ENCODE data around the gene ZNF358.

ZNF358 gene

DNA sequence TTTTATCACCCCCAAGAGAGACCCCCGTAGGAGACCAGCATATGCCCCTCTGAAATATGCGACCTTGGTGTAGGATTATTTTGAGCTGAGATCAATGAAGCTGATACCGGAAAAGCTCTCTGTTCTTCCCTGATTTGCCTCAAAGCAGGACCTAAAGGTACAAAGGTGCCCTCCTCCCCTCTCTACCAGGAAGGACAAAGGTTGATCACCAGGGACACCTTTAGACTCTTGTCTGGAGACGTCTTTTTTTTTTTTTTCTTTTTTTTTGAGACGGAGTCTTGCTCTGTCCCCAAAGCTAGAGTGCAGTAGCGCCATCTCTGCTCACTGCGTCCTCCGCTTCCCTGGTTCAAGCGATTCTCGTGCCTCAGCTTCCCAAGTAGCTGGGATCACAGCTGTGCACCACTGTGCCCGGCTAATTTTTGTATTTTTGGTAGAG, 26.3 kb upstream of the ZNF358 start:
- DNase-seq: no peak

DNA sequence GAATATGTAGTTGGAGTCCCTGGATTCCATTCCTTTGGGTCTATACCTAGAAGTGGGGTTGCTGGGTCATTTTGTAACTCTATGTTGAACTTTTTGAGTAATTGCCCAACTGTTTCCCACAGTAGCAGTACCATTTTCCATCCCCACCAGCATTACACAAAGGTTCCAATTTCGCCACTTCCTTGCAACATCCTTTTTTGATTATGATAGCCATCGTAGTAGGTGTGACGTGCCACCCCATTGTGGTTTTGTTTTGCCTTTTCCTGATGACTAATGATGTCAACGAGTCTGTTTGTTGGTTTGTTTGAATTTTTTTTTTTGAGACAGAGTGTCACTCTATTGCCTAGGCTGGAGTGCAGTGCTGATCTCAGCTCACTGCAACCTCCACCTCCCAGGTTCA, 23.8 kb upstream of the ZNF358 start:
- no peak for DNase-seq

DNA sequence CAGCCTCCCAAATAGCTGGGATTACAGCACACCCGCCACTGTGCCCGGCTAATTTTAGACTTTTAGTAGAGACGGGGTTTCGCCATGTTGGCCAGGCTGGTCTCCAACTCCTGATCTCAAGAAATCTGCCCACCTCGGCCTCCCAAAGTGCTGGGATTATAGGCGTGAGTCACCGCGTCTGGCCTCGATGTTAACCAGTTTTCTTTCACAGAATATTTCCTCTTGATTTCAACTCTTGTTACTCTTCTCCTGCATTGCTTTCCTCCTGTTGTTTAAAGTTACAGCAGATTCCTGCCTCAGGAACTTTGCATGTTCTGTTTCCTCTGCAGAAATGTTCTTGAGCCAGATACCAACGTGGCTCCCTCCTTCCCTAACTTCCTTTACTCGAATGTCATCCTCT, 23.3 kb upstream of the ZNF358 start:
- no peak for DNase-seq

DNA sequence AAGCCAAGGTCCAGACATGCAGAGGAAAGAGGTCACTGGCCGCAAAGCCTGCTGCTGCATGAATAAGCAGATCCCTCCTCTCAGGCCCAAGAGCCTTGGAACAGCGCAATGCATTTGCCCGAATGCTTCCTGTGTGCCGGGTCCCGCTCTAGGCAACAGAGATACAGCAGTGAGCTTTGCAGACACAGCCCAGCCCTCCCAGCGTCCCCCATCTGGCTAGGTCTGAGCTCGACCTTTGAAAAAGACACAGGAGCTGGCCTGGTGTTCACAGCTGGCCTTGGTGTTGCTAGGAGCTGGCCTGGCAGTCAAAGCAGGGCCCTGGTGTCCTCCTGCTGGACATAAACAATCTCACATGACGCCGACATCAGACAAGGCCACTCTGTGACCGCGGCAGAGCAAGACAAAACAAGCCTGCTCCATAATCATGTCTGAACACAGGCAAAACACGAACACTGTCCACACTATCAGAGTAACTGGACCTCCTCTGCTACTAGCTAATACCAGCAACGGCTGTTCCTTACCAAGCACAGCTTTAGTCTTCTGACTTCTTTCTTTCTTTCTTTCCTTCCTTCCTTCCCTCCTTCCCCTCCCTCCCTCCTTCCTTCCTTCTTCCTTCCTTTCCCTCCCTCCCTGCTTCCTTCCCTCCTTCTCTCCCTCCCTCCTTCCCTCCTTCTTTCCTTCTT, 21.3 kb upstream of the ZNF358 start:
- no peak for DNase-seq

DNA sequence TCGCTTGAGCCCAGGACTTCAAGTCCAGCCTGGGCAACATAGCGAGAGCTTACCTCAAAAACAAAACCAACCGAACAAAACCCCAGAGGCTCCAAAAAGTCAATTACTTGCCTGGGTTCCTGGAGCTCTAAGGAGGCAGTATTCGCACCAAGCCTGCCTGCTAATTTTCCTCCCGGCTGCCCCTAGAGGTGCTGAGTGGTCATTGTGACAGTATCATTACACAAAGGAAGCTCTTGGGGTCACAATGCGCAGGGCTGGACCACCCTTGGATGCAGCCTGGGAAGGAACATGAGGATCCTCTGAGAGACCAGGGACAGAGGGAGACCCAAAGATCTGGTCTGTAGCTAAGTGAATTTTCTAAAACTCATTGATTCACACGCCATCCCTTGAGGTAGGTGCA, 18.6 kb upstream of the ZNF358 start:
- DNase-seq: no peak

DNA sequence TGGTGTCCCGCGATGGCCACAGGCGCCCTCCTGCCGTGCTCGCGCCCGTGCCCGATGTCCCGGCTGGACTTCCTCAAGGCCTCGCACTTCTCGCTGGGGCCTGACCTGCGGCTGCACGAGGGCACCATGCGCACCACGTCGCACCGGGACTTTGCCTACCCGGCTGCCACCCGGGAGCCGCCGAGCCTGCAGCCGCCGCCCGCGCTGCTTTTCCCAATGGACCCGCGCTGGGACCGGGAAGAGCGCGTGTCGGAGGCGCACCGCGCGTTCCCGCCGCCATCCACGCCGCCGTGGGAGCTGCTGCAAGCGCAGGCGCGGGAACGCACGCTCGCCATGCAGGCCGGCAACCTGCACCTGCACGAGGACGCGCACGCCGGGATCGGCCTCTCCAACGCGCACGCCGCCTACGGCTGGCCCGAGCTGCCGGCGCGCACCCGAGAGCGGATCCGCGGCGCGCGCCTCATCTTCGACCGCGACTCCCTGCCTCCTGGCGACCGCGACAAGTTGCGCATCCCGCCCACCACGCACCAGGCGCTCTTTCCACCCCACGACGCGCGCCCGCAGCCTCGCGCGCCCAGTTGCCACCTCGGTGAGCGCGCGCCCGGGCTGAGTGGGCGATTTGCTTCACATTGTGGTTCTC, 15.0 kb upstream of the ZNF358 start:
- DNase-seq: peak; percentile 77

DNA sequence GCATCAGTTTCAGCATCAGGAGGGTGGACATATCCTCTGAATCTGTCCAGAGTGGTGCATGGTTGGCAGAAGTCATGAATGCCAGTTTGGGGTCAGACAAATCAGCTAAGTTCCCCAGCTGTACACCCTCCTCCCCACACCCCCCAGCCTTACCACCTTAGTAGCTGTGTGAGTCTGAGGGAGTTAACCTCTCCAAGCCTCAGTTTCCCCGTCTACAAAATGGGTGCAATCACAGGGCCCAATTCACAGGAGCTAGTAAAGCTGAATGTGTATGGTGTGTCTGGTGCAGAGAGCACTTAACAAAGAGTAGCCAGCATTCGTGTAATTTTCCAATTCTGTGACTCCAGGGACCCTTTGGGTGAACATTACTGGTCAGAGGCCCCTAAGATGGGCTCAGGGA, 13.4 kb upstream of the ZNF358 start:
- no peak for DNase-seq

DNA sequence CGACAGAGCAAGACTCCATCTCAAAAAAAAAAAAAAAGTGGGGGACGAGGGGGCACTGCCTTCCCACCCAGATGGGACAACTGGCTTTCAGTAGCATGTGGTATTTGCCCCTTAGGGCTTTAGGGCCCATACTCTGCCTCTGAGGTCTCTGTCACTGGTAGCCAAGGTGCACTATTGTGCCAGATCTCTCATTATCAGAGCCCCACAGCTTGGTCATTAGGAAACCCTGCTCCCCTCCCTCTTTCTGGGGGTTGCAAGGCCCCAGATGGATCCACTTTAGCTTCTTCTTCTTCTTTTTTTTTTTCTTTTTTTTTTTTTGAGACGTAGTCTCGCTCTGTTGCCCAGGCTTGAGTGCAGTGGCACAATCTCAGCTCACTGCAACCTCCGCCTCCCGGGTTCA, 11.2 kb upstream of the ZNF358 start:
- DNase-seq: no peak

DNA sequence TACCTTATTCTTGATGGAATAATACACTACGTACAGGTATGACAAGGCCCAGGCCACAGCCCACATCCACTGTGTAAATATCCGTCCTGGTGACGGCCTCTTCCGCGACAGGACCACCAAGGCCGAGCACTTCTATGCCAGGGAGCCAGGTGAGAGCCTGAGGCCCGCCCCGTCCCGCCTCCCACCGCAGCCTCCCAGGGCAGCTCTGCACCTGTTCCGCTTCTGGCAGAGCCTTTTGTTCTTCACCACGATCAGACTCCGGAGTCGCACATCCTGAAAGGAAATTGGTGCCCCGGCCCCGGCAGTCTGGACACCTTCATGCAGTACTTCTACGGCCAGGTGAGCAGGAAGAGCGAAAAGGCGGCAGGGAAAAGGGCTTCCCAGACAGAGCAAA, 10.6 kb upstream of the ZNF358 start:
- no peak for DNase-seq

DNA sequence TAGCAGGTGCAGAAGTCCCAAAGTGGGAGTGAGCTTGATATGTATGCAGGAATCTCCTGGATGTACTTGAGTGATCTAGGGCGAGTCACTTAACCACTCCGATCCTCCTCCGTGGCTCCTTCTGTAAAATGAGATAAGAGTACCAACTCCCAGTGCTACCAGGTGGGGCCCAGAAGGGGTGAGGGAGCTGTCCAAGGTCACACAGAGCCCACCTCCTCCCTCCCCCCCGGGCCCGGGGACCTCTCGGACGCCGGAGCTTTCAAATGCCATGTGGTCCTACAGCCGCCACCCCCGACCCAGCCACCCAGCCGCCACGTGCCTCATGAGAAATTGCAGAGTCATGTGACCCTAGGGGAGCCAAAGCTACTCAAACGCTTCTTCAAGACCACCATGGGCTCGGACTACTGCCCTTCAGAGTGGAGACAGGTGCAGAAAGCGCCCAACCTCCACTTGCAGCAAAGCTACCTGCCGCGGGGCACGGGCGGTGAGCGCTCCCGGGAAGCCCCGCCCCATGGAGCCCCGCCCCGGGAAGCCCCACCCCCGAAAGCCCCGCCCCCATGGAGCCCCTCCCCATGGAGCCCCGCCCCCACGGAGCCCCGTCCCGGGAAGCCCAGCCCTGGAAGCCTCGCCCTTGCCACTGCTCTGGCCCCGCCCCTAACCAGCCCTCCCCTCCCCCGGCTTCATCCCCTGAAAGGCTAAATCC, 10.1 kb upstream of the ZNF358 start:
- DNase-seq: no peak

DNA sequence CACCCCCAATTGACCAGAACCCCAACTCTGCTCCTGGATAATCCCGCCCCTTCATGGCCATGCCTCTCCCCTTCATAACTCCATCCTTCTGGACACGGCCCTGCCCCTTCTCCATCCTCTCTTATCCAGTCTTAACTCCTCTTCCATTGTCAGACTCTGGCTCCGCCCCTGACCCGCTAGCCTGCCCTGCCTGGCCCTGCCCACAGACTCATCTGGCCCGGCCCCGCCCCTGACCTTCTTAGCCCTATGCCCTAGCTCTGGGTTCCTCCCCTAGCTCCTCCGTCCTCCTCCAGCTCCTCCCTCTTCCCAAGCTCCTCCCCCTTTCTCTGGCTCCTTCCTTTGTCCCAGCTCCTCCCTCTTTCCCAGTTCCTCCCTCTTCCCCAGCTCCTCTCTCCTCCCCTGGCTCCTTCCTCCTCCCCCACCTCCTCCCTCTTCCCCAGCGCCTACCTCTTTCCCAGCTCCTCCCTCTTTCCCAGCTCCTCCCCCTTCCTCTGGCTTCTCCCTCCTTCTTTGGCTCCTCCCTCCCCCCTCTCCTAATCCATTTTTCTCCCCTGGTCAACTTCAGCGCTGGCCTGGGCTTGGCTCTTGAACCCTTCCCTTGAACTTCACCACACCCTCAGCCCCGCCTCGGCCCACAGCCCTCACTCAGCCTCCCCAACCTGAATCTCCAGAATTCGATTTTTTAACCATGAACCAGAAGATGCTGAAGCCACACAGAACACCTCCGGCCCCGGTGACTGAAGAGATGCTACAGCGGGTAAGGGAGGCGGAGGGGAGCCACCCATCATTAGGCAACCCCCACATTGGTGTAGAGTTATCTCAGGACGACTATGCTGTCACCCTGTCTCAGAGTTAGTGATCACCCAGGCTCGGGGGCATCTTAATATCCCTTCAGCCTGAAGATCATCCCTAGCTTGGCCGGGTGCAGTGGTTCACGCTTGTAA, 9.2 kb upstream of the ZNF358 start:
- DNase-seq: no peak

DNA sequence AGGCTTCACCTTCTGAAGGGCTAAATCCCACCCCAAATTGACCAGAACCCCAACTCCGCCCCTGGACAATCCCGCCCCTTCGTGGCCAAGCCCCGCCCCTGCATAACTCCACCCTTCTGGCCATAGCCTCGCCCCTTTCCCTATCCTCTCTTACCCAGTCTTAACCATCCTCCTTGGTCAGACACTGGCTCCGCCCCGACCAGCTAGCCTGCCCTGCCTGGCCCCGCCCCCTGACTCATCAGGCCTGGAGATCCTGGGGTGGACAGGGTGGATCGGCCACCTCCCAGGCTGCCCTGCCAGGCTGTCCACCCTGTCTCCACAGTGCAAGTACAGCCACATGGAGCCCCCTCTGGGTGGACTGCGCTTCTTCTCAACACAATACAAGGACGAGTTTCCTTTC, 8.0 kb upstream of the ZNF358 start:
- no peak for DNase-seq

DNA sequence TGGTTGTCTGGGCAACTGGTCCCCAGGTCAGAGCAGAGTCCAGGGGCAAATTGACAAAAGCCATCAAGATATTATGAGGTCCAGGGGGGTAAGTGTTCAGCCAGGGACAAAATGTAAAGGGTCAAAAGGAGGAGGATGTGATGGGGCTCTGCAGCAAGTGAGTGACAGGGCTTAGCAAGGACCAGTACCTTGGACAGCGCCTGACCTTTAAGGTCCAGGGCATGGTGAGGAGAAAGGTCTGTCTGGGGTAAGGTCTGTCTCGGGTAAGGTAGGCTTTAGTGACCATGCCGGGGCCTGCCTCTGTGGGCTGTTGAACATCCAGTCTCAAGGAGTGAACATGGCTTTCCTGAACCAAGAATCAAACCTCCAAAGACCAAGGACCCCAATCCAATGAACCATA, 6.3 kb upstream of the ZNF358 start:
- DNase-seq: no peak

DNA sequence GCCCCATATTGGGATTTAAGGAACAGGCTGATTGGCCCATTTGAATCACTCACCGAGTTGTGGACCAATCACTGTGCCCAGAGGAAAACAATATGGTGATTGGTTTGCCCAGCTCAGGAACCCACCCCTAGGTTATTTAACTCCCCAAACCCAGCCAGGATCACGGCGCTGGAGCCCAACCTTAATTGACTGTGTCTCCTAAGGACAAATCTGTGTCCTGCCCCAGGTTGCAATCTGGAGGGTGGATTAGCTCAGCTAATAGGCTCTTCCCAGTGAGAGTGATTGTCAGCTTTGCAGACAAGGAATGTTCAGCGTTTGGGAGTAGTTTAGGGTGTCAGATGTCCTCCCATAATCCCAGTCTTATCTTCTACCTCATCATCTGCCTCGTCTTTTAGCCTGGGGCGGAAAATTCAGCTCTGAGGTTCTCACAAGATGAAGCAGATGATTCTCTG, 3.5 kb upstream of the ZNF358 start:
- no peak for DNase-seq

DNA sequence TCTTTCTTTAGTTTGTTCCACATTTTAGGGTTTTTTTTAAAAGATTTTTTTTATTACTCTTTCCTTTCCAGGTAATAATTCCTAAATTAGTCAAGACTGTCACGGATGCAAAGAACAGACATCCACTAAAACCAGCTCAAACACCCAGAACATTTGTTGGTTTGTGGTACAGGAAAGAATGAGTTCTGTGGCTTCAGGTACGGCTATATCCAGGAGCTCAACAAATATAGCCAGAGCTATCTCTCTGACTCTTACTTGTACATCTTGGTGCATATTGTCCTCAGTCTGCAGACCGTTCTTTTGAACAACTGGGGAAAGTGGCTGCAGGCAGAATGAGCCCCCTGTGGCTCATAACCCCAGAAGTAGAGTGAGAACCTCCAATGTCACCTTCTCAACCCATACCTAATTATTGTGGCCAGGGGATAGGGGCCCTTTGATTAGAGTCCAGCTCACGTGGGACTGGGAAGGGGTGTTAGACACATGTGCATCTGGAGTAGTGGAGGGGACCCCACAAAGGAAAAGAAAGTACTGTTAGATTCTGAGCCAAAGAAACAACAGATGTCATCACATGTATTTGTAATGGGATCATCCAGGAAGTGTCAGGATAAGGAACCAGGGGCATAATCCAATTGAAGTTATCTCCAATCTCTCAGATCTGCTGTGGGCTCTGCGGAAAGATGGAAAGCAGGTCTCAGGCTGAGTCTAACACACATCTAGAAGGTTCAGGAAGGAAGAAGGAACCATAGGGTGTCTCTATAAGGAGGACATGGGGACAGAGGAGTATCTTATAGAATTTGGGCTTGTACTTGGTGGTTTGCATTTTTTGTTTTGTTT, 1.9 kb upstream of the ZNF358 start:
- DNase-seq: no peak

DNA sequence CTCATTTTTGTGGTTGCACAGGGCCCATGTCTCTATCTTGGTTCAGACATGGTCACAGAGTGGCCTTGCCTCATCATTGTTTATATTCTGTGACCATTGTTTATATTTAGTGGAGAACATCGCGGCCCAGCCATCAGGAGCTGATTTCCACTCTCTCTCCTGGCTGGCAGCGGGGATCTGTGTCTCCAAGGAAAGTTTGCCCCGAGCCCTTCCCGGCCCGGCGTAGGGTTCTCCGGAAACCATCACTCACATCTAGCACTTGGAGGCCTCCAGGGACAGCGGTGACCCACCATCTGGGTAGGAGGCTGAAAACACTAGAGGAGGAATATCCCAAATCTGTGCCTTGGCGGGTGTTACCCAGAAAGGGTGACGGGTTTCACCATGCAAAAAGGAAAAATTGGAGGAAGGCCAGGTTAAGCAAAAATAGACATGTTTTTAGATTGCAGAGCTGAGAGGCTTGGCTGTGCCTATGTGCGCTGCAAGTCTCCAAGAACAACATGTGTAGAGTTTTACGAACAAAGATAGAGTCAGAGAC, 726 bp upstream of the ZNF358 start:
- no peak for DNase-seq

DNA sequence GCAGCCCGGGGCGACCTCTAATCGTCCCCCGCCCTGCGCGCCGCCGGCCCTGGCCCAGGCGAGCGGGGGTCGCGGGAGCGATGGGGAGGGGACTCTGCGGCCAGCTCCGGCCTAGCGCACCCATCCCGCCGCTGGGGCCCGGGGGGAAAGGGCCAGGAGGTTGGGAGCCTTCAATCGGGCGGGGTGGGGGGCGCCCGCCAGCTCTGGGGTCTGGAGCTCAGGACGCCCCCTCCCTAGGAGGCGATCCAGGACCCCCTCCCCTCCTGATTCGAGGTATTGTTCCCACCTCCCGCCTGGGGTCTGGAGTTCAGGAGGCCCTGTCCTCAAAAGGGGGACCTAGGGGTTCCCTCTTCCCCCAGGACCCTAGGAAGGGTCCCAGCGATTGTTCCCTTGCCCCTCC, 430 bp downstream of the ZNF358 start:
- no peak for DNase-seq

DNA sequence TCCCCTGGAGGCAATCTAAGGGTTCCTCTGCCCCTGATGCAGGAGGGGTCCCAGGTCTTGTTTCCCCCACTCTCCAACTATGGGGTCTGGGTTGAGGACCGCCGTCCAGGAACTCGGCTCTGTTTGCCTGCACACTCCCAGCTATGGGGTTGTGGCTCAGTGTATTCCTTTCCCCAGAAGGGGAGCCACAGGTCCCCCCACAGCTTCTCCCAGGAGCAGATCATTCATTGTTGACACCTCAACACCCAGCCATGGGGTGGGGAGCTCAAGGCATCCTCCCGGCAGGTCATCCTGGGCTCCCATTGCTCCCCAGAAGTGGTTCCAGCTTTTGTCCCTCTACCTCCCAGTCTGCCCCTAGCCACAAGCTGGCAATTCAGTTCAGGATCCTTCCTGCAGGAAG, 975 bp downstream of the ZNF358 start:
- no peak for DNase-seq

DNA sequence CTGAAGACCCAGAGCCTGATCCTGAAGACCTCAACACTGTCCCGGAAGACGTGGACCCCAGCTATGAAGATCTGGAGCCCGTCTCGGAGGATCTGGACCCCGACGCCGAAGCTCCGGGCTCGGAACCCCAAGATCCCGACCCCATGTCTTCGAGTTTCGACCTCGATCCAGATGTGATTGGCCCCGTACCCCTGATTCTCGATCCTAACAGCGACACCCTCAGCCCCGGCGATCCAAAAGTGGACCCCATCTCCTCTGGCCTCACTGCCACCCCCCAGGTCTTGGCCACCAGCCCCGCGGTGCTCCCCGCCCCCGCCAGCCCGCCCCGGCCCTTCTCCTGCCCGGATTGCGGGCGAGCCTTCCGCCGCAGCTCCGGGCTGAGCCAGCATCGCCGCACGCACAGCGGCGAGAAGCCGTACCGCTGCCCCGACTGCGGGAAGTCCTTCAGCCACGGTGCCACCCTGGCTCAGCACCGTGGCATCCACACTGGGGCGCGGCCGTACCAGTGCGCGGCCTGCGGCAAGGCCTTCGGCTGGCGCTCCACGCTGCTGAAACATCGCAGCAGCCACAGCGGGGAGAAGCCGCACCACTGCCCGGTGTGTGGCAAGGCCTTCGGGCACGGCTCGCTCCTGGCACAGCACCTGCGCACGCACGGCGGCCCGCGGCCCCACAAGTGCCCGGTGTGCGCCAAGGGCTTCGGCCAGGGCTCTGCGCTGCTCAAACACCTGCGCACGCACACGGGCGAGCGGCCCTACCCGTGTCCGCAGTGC, 3.6 kb downstream of the ZNF358 start:
- no peak for DNase-seq

DNA sequence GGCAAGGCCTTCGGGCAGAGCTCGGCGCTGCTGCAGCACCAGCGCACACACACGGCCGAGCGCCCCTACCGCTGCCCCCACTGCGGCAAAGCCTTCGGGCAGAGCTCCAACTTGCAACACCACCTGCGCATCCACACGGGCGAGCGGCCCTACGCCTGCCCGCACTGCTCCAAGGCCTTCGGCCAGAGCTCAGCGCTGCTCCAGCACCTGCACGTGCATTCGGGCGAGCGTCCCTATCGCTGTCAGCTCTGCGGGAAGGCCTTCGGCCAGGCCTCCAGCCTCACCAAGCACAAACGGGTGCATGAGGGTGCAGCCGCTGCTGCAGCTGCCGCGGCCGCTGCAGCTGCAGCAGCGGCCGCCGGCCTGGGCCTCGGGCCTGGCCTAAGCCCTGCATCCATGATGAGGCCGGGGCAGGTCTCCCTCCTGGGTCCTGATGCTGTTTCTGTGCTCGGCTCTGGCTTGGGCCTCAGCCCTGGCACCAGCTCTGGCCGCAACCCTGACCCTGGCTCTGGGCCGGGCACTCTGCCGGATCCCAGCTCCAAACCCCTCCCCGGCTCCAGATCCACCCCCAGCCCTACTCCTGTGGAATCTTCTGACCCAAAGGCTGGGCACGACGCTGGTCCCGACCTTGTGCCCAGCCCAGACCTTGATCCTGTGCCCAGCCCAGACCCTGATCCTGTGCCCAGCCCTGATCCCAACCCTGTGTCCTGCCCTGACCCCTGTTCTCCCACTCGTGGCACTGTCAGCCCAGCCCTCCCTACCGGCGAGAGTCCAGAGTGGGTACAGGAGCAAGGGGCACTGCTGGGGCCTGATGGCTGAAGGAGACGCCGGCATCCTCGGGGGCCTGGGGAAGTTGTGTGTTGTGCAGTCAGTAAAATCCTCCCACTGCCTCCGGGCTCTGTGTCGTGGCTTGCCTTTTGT, 4.5 kb downstream of the ZNF358 start:
- no peak for DNase-seq

All from activated CD8-positive, alpha-beta memory T cell treated with anti-CD3 and anti-CD28 coated beads for 24 hours (primary cell).